HG03439 (cell line): Measurements from ENCODE around the gene TUBA1B.
A peak's percentile ranks its signal among the peaks of the same experiment; 100 is the strongest.
"Not testable (repeated sequence)": the region's sequence is repeated elsewhere in the genome, so short reads cannot be mapped to it uniquely, and the experiment has no call there.

Experiments
- ATAC-seq: cut with Tn5 transposase; IDR thresholded peaks from one replicate; pipeline ENCODE4 v1.9.1; 2021; ENCODE audit warnings: mild to moderate bottlenecking, moderate library complexity; ENCODE audit not compliant: unreplicated experiment

Gene TUBA1B

DNA sequence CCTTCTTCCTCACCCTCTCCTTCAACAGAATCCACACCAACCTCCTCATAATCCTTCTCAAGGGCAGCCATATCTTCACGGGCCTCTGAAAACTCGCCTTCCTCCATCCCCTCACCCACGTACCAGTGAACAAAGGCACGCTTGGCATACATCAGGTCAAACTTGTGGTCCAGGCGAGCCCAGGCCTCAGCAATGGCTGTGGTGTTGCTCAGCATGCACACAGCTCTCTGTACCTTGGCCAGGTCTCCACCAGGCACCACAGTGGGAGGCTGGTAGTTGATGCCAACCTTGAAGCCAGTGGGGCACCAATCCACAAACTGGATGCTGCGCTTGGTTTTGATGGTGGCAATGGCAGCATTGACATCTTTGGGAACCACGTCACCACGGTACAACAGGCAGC is 3.2 kb downstream of the TUBA1B start:
- ATAC-seq: not testable (repeated sequence)

- ATAC-seq: no peak
These were observed 4.1 kb downstream of the TUBA1B start for GRCh38 chr12:49126852-49127763.

- no peak for ATAC-seq
These were observed 10.0 kb downstream of the TUBA1B start for GRCh38 chr12:49121047-49121696.

DNA sequence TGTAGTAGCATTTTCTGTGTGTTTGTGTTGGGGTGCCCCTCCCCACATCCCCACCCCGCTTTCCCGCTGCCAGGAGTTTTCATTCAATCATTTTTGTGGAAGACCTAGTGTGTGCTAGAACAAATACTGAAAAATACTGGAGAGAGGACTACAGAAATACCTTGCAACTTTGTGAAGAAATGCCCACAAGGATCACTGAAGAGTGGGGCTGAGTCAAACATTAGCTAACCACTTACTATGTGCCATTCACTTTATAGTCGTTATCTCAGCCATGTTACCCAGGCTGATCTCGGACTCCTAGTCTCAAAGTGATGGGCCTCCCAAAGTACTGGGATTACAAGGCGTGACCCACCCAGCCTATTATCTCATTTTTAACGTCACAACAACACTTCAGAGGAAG is 20.0 kb downstream of the TUBA1B start:
- no peak for ATAC-seq

GRCh38 chr12:49110464-49111155 is 20.6 kb downstream of the TUBA1B start, which contains the start of gene LMBR1L:
TSS of gene LMBR1L (minus strand) at chr12:49110847. CDS start at chr12:49110555, 292 bp downstream.
- ATAC-seq: peak; percentile 98

GRCh38 chr12:49109641-49110463 is 21.3 kb downstream of the TUBA1B start:
- ATAC-seq: peak; percentile 14

DNA sequence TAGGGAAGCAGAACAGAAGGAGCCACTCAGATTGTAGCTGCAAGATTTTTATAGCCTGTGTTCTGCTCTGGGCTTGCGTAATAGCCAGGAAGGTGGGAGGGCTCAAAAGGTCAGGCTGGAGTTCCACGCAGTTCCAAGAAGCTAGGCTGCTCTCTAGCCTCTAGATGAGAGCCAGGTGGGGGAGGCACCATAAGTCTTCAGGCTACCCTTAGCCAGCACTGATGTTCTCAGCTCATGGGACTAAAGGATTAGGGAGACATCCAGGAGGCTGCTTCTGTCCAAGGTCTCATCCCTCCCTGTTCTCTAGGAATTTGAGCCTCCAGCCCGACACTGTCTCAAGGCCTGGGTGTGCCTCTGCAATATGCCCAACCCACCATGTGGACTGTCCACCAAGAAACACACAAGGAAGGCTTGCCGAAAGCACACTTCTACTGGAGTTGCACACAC is 22.2 kb downstream of the TUBA1B start:
- no peak for ATAC-seq

GRCh38 chr12:49105504-49106084 is 25.6 kb downstream of the TUBA1B start:
- ATAC-seq: no peak

DNA sequence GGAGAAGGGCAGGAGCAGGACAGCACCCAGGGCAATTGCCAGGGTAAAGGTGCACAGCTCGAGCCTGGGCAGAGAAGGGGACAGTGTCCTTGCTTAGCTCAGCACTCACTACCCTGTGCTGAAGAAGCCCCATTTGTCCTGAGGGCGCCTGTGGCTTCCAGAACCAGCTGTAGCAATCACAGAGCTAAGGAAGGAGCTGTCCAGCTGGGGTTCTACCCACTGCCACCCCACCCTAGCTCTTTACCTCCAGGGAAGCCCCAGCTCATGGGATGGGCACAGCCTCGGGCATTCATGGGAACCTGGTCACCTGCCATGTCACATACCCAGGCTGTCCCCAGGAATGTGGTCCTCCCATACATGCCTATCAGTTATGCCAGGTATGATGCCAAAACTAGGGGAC is 26.4 kb downstream of the TUBA1B start:
- ATAC-seq: no peak

DNA sequence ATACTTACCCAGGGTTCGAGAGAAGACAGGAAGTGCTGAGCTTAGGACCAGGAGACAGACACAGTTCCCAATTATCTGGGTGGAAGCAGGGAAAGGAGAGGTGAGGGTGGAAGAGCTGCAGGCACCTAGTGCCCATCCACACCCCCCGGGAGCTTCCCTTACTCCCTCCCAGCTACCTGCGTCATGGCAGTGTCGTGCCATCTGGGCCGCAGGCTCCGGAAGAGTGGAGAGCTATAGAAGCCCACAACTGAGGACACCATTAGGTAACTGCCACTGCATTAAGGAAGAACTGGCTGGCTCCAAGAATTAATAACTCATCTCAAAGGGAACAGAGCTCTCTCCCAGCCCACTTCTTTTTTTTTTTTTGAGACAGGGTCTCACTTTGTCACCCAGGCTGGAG is 30.8 kb downstream of the TUBA1B start:
- ATAC-seq: no peak

DNA sequence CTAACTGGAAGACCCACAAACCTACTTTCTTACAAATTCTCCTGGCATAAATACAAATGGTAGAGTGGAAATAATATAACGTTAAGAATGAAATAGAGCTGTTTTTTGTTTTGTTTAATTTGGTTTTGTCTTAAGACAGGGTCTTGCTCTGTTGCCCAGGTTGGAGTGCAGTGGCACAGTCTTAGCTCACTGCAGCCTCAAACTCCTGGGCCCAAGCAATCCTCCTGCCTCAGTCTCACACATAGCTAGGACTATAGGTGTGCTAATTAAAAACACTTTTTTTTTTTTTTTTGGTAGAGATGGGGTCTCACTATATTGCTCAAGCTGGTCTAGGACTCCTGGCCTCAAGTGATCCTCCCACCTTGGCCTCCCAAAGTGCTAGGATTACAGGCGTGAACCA is 32.5 kb downstream of the TUBA1B start:
- ATAC-seq: no peak

DNA sequence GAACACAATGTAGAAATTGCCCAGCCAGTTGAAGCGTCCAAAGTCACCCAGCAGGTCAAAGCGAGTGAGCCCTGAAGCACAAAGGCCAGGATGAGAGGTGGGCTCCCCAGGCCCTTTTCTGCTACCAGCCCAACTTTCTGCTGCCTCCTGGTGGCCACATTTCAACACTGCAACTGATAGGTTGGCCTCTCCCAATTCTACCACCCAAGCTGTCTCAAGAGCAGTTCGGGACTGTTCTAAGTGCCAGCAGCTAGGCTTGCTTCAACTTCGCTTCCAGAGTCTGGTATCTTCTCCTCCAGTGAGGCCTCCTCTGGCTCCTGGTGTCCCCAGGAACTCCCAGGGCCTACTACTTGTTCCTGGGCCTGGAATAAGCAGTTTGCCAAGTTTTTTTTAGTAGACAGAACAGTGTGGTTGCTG is 33.2 kb downstream of the TUBA1B start:
- ATAC-seq: no peak

GRCh38 chr12:49097381-49097780 is 33.8 kb downstream of the TUBA1B start:
- ATAC-seq: no peak

- no peak for ATAC-seq
These were observed 36.2 kb downstream of the TUBA1B start for GRCh38 chr12:49094975-49095365.

GRCh38 chr12:49094160-49094974 is 36.8 kb downstream of the TUBA1B start, which contains the start of gene DHH:
TSS of gene DHH (minus strand) at chr12:49094801. CDS start at chr12:49094512, 289 bp downstream.
- ATAC-seq: no peak

DNA sequence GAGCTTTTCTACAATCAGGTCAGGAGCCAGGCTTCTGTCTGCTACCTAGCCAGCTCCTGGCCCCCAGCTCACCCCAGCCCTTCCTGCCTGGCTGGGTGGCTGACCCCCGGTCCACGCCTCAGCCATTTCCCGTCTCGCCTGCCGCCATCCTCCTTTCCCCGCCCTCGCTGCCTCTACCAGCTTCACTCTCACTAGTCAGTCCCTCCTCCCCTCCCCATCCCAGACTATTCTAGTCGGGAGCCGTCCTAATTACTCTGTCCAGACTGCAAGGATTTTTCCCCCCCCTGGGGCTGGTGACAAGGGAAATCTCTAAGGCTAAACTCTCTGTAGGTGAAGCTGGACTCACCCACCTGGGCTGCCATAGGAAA is 37.4 kb downstream of the TUBA1B start:
- ATAC-seq: no peak

DNA sequence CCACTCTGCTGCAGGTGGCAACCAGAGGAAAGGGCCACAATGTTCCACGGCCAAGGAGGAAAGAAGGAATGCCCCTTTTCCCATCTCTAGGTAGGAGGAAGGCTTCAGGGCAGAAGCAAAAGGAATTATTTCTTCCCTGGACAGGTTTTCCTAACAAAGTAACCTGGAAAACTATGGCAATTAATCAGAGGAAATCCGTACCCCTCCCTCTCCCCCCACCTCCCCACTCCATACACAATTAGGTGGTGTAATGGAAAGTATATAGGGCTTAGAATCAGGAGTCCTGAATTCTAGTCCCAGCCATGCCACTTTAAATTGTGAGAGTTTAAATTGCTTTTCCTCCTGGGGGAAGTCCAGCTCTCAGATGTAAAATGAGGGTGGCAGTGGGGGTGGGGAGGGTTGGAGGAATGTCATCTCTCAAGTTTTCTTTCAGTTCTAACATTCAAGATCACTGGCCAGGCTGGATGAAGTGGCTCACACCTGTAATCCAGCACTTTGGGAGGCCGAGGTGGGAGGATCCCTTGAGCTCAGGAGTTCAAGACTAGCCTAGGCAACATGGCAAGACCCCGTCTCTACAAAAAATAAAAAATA is 38.3 kb downstream of the TUBA1B start:
- ATAC-seq: no peak

GRCh38 chr12:49092086-49092815 is 38.9 kb downstream of the TUBA1B start:
- ATAC-seq: no peak

- no peak for ATAC-seq
These were observed 39.4 kb downstream of the TUBA1B start for GRCh38 chr12:49091836-49092085.
